PC-9 (cell line): ENCODE measurements around the gene ATP2C1.

Source experiments
- CTCF ChIP-seq: fragments of 200-600 bp; sonication (generic); conservative IDR thresholded peaks from 2 replicates; pipeline ENCODE4 v1.6.1; 2017; ENCODE audit warnings: mixed run types, antibody characterized with exemption, mild to moderate bottlenecking, moderate library complexity
- EZH2 ChIP-seq: fragments of 200-600 bp; sonication (generic); IDR thresholded peaks from 2 replicates; pipeline ENCODE4 v1.8.0; 2017; ENCODE audit warnings: antibody characterized with exemption, low read depth

DNA sequence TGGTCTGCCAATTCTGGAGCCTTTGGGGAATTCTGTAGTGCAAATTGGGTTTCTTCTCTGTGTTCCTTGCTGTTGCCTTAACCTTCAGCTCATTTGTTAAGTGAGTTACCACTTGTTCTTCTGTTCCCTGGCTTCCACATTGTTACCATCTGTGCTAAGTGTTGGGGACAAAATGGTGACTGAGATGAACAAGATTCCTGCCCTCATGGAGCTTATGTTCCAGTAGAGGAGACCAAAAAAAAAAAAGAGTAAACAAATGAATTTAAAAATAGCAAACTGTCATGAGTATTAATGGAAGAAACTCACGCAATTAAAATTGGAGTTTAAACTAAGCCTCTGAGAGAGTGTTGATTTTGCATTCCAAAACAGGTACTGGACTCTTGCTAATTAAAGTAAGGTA lies 49.4 kb upstream of the ATP2C1 start:
- TF ChIP-seq CTCF = no peak
- no peak for TF ChIP-seq EZH2
